ENCODE results near the gene AZU1.
A peak's percentile ranks its signal among the peaks of the same experiment; 100 is the strongest.

AZU1 gene

DNA sequence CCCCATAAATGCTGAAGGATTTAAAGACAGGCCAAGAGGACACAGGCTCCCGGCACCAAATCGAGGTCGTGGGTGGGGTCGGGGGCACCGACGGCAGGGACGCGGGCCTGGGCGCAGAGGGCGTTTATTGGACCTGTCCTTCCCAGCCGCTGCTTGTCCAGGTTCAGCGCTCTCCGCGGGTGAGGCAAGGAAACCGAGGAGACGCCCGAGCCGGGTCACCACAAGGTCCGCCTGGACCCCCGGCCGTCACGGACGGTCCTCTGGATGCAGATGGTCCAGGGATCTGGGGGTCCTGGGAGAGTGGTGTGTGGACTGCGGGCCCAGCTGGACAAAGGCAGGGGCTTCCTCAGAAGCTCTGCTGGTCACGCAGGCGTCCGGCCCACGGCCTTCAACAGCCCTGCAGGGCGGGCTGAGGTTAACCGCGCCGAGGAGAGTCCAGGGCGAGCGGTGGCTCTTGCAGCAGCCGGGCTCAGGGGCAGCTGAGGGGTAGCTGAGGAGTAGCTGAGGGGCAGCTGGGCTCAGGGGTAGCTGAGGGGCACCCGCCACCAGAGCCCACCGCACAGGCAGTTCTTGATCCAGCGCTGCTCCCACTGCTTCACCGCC, 40.3 kb downstream of the AZU1 start:
- DNase-seq (ENCODE audit: extremely low read depth, low read depth), result no peak
- H3K4me3 ChIP-seq (replicated peaks; ENCODE audit: low read depth, low read length), result no peak overlapping the region
- TF ChIP-seq, protein P1, sequence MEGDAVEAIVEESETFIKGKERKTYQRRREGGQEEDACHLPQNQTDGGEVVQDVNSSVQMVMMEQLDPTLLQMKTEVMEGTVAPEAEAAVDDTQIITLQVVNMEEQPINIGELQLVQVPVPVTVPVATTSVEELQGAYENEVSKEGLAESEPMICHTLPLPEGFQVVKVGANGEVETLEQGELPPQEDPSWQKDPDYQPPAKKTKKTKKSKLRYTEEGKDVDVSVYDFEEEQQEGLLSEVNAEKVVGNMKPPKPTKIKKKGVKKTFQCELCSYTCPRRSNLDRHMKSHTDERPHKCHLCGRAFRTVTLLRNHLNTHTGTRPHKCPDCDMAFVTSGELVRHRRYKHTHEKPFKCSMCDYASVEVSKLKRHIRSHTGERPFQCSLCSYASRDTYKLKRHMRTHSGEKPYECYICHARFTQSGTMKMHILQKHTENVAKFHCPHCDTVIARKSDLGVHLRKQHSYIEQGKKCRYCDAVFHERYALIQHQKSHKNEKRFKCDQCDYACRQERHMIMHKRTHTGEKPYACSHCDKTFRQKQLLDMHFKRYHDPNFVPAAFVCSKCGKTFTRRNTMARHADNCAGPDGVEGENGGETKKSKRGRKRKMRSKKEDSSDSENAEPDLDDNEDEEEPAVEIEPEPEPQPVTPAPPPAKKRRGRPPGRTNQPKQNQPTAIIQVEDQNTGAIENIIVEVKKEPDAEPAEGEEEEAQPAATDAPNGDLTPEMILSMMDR (IDR thresholded peaks at IDR 0.05; ENCODE audit: low read depth, low read length, missing control alignments), result no peak

DNA sequence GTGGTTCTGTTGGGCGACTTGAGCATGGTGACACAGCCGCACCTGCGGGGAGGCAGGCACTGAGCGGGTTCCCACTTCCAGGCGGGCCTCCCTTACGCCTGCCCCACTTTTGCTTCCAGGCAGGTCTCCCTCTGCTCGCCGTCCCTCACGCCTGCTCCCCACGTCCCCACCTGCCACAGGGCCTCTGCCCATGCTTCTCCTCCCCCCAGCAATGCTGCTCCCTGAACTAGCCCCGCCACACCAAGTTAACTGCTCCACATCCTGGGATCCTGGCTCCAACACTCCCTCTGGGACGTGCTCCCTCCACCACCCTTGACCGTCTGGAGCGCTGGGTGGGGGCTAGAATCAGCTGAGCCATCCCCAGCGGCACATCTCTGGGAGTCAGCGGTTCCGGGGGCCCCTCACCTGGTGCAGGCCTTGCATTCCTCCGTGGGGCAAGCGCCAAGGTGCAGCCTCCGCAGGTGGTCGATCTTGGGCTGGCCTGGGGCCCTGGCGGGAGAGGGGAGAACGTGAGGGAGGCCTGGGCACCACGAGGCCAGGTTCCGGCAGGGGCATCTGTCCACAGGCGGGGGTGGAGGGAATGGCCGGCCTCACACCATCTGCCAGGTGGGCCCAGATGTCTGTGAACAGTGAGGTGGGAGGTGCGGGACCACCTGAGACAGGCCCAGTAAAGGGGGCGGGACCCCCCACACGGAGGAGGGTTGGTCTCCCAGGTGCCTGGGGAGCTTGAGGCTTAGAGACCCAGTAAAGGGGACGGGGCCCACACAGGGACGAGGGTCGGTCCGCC, 41.0 kb downstream of the AZU1 start:
- DNase-seq (ENCODE audit: extremely low read depth, low read depth), result no peak
- no peak overlapping the region for H3K4me3 ChIP-seq (replicated peaks; ENCODE audit: low read depth, low read length)
- TF ChIP-seq, protein P1 (IDR thresholded peaks at IDR 0.05; ENCODE audit: low read depth, low read length, missing control alignments), result no peak

DNA sequence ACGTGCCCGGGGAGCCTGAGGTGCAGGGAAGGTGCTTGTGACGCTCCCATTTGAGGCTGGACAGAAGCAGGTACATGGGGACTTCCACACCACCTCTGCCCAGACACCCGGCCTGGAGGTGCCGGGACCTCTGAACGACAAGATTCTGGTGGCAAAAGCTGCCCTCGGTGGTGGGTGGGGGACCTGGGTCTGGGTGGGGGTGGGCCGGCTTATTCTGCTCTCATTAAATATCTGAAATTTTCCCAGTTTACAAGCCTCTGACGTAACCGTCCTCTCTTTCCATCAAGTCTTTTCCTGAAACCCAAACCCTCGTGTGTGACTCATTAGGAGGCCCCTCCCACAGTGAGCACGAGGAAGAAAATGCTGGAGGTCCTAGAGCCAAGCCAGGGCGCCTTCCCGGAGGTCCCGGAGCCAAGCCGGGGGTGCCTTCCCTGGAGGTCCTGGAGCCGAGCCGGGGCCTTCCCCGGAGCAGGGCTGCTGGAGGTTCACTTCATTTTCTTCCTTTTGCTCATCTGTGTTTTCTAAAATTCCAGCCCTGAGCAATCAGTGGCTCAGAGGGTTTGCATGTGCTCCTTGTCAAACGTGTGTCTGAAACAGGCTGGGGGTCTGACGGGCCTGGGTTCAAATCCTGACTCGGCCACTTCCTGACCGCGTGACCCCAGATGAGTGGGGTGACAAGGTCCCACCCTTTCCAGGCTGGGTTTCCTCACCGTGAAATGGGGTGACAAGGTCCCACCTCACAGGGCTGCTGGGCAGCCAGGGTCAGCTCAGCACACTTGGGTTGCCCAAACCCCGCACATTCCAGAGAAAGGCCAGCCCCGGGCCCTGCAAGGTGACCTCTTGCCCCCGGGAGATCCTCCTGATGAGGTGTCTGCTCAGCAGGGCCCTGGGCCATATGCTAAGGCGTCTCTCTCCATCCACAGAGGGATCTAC, 41.9 kb downstream of the AZU1 start:
- DNase-seq (ENCODE audit: extremely low read depth, low read depth), result peak; percentile 90
- 0 out of 2 replicates have a peak overlapping the region, but pooled peaks have one; percentile 2 for H3K4me3 ChIP-seq (replicated peaks; ENCODE audit: low read depth, low read length)
- TF ChIP-seq, protein P1 (IDR thresholded peaks at IDR 0.05; ENCODE audit: low read depth, low read length, missing control alignments), result no peak

DNA sequence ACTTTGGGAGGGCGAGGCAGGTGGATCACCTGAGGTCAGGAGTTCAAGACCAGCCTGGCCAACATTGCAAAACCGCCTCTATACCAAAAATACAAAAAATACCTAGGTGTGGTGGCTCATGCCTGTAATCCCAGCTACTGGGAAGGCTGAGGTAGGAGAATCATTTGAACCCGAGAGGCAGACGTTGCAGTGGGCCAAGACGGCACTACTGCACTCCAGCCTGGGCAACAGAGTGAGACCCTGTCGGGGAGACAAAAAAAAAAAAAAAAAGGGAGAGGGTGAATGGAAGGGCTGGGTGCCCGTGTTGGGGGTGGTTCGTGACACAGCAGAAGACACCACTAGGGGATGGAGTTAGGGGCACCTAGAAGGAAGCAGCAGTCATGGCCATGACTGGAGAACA, 42.7 kb downstream of the AZU1 start:
- no peak for DNase-seq (ENCODE audit: extremely low read depth, low read depth)
- H3K4me3 ChIP-seq (replicated peaks; ENCODE audit: low read depth, low read length), result no peak overlapping the region
- TF ChIP-seq, protein P1 (IDR thresholded peaks at IDR 0.05; ENCODE audit: low read depth, low read length, missing control alignments), result no peak

DNA sequence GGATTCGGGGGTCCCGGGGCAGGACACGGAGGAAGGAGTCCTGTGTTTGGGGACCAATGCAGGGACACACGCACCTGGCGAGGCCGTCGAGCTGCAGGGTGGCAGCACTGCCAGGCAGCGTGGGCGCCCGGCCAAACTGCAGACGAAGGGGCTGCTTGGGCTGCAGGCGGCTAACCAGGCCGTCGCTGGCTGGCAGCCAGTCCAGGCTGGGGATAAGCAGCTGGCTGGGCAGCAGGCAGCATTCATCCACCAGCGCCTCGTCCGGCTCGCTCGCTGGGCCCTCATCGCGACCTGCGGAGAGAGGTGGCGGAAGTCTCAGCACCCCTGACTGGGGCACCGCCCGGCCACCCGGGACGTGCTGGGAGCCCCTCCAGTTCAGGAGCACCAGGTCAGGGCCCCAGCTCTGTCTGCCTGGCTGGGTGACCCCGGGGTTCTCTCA, 43.3 kb downstream of the AZU1 start:
- TF ChIP-seq, protein P1 (IDR thresholded peaks at IDR 0.05; ENCODE audit: low read depth, low read length, missing control alignments), result no peak
- DNase-seq (ENCODE audit: extremely low read depth, low read depth), result no peak
- H3K4me3 ChIP-seq (replicated peaks; ENCODE audit: low read depth, low read length), result no peak overlapping the region

DNA sequence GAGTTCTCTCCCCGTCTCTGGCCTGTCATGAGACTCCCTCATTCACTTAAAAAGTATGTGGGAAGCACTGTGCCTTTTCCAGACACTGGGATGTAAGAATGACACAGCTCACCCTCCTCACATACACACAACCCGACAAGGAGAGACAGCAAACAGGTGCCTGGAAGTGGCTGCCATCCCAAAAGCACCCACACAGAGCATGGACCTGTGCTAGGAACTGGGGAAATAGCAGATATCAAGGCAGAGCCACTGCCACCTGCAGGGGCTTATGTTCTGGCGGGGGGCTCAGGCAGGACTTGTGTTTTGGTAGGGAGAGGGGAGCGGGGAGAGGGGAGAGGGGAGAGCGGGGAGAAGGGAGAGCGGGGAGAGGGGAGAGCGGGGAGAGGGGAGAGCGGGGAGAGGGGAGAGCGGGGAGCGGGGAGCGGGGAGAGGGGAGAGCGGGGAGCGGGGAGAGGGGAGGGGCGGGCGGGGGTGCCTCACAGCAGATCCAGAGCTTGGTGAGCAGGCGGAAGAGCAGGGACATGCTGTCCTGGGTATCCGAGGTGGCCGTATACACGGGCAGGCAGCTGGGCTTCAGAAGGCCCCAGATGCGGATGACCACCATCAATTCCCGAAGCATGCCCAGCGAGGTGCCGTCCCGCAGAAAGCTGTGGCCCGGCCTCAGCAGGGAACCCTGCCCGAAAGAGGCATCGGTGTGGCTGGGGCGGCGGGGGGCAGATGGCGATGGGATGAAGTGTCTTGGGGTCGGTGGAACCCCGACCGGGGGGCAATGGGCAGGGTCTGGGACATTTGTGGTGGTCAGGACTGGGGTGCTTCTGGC, 44.0 kb downstream of the AZU1 start:
- TF ChIP-seq, protein P1 (IDR thresholded peaks at IDR 0.05; ENCODE audit: low read depth, low read length, missing control alignments), result no peak
- DNase-seq (ENCODE audit: extremely low read depth, low read depth), result no peak
- H3K4me3 ChIP-seq (replicated peaks; ENCODE audit: low read depth, low read length), result no peak overlapping the region
